Liver (tissue), 9 donors: ENCODE data around the gene NFATC1. TPM values are rescaled to one million over a fixed set of nuclear protein-coding genes. Genes with fewer than 3 reads are reported as not detected.

Experiments used
- DNase-seq: peaks from one replicate; pipeline ENCODE4 v3.0.0-alpha.2; 2017; ENCODE audit warnings: low spot score
- H3K27ac ChIP-seq, 2 donors: one replicate each; pipeline ENCODE4 v1.7.0; 2013; ENCODE audit warnings: inconsistent platforms in 2 of 2, low read length in 2 of 2, control low read depth in 1 of 2, low read depth in 1 of 2, mild to moderate bottlenecking in 1 of 2
- H3K27me3 ChIP-seq, 4 donors: one replicate each; pipeline versions ENCODE4 v1.6.1 to v1.7.0; 2013; ENCODE audit warnings: low read length in 3 of 4, inconsistent platforms in 1 of 4, mild to moderate bottlenecking in 1 of 4, moderate library complexity in 1 of 4; ENCODE audit not compliant: control insufficient read depth in 4 of 4, insufficient read depth in 4 of 4
- H3K36me3 ChIP-seq, 4 donors: one replicate each; pipeline versions ENCODE4 v1.6.1 to v1.7.0; 2013; ENCODE audit warnings: low read length in 3 of 4, mild to moderate bottlenecking in 3 of 4, low read depth in 1 of 4, moderate library complexity in 1 of 4; ENCODE audit not compliant: control insufficient read depth in 4 of 4, insufficient read depth in 3 of 4
- H3K4me1 ChIP-seq, 4 donors: one replicate each; pipeline versions ENCODE4 v1.6.1 to v1.7.0; 2013; ENCODE audit warnings: low read length in 3 of 4, mild to moderate bottlenecking in 3 of 4, moderate library complexity in 1 of 4; ENCODE audit not compliant: control insufficient read depth in 4 of 4, insufficient read depth in 4 of 4
- H3K4me3 ChIP-seq, 3 donors: one replicate each; pipeline versions ENCODE4 v1.6.1 to v1.7.0; 2013; ENCODE audit warnings: low read length in 3 of 3, control low read depth in 1 of 3, low read depth in 1 of 3, mild to moderate bottlenecking in 1 of 3
- H3K9ac ChIP-seq, 2 donors: one replicate each; pipeline ENCODE4 v1.7.0; 2013; ENCODE audit warnings: low read length in 2 of 2, mild to moderate bottlenecking in 2 of 2, moderate library complexity in 2 of 2, control low read depth in 1 of 2, low read depth in 1 of 2
- H3K9me3 ChIP-seq, 4 donors: one replicate each; pipeline versions ENCODE4 v1.6.1 to v1.7.0; 2013; ENCODE audit warnings: low read length in 3 of 4; ENCODE audit not compliant: control insufficient read depth in 4 of 4
- CTCF ChIP-seq: fragments of 150-350 bp; IDR thresholded peaks from 2 replicates; pipeline ENCODE4 v1.5.1; 2017; ENCODE audit warnings: improper control_type of control experiment, low read depth, low read length; ENCODE audit not compliant: missing input control
- FOXA1 ChIP-seq: IDR thresholded peaks from 2 replicates; pipeline ENCODE4 v1.6.1; 2016; ENCODE audit warnings: antibody characterized with exemption
- FOXA2 ChIP-seq: IDR thresholded peaks from 2 replicates; pipeline ENCODE4 v1.6.1; 2016; ENCODE audit warnings: antibody characterized with exemption
- GABPA ChIP-seq, 2 donors: IDR thresholded peaks in 1 of 2; conservative IDR thresholded peaks in 1 of 2; 2 replicates each; pipeline ENCODE4 v1.6.1; 2016; ENCODE audit warnings: antibody characterized with exemption in 2 of 2, mild to moderate bottlenecking in 1 of 2, moderate library complexity in 1 of 2
- HNF4A ChIP-seq, 2 donors: conservative IDR thresholded peaks; 2 replicates each; pipeline ENCODE4 v1.6.1; 2016; ENCODE audit warnings: antibody characterized with exemption in 2 of 2, mild to moderate bottlenecking in 2 of 2
- JUND ChIP-seq, 2 donors: IDR thresholded peaks; 2 replicates each; pipeline ENCODE4 v1.6.1; 2016; ENCODE audit warnings: antibody characterized with exemption in 2 of 2
- NR2F2 ChIP-seq: IDR thresholded peaks from 2 replicates; pipeline ENCODE4 v1.6.1; 2016; ENCODE audit warnings: antibody characterized with exemption
- RAD21 ChIP-seq, 2 donors: IDR thresholded peaks; 2 replicates each; pipeline ENCODE4 v1.6.1; 2016; ENCODE audit warnings: antibody characterized with exemption in 2 of 2, mild to moderate bottlenecking in 2 of 2
- SP1 ChIP-seq: IDR thresholded peaks from 2 replicates; pipeline ENCODE4 v1.6.1; 2018; ENCODE audit warnings: antibody characterized with exemption, mild to moderate bottlenecking
- TAF1 ChIP-seq: conservative IDR thresholded peaks from 2 replicates; pipeline ENCODE4 v1.6.1; 2016; ENCODE audit warnings: antibody characterized with exemption, mild to moderate bottlenecking
- WGBS: extraction: QIAGEN DNeasy Blood & Tissue Kit; methylation state at CpG from one replicate; pipeline ENCODE4 v1.1.7; 2013; 5-methylcytosine and 5-hydroxymethylcytosine counted together
- polyA plus RNA-seq, 2 donors: library from polyadenylated mRNA; stranded (reverse) in 1 of 2; unstranded in 1 of 2; fragments of 200-250 nt in 1 of 2; fragments of >200 nt in 1 of 2; fragmentation: Nextera tagmentation in 1 of 2; extraction: Ambion mirVana in 1 of 2; gene quantifications; one replicate each; pipeline versions ENCODE4 v1.2.1 to v1.2.3, GENCODE V29; 2013 to 2015
- total RNA-seq, 2 donors: library from RNA; depleted of rRNA; stranded (reverse); fragments of >200 nt; gene quantifications; one replicate each; pipeline ENCODE4 v1.2.3, GENCODE V29; 2014
- TF ChIP-seq, protein P1 (sequence below): IDR thresholded peaks from 2 replicates; pipeline ENCODE4 v1.6.1; 2016; ENCODE audit warnings: antibody characterized with exemption, mild to moderate bottlenecking
- TF ChIP-seq, protein P2 (sequence below): IDR thresholded peaks from 2 replicates; pipeline ENCODE4 v1.6.1; 2016; ENCODE audit warnings: antibody characterized with exemption
- donor health status: healthy.
- donor health status: healthy.
- donor health status: healthy.
- donor health status: healthy.
- donor health status: healthy.

Gene NFATC1
- total and polyA plus RNA-seq, 4 donors, result 0.57 to 2.2 (median 1.3) TPM

GRCh38 chr18:79576686-79577351, 181.1 kb downstream of the NFATC1 start:
- Histone ChIP-seq H3K27ac (no peak overlapping the region), H3K36me3 (no peaks in the 10 kb centered on the region), H3K9ac (no peak overlapping the region), H3K4me1 (no peaks in the 10 kb centered on the region), H3K27me3 (no peaks in the 10 kb centered on the region), H3K9me3 (peaks cover 8 to 18% (median 13%) of the 10 kb centered on the region in 4 donors), H3K4me3 (no peak overlapping the region)
- TF ChIP-seq SP1, result no peak
- TF ChIP-seq, protein P1, sequence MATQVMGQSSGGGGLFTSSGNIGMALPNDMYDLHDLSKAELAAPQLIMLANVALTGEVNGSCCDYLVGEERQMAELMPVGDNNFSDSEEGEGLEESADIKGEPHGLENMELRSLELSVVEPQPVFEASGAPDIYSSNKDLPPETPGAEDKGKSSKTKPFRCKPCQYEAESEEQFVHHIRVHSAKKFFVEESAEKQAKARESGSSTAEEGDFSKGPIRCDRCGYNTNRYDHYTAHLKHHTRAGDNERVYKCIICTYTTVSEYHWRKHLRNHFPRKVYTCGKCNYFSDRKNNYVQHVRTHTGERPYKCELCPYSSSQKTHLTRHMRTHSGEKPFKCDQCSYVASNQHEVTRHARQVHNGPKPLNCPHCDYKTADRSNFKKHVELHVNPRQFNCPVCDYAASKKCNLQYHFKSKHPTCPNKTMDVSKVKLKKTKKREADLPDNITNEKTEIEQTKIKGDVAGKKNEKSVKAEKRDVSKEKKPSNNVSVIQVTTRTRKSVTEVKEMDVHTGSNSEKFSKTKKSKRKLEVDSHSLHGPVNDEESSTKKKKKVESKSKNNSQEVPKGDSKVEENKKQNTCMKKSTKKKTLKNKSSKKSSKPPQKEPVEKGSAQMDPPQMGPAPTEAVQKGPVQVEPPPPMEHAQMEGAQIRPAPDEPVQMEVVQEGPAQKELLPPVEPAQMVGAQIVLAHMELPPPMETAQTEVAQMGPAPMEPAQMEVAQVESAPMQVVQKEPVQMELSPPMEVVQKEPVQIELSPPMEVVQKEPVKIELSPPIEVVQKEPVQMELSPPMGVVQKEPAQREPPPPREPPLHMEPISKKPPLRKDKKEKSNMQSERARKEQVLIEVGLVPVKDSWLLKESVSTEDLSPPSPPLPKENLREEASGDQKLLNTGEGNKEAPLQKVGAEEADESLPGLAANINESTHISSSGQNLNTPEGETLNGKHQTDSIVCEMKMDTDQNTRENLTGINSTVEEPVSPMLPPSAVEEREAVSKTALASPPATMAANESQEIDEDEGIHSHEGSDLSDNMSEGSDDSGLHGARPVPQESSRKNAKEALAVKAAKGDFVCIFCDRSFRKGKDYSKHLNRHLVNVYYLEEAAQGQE, result no peak
- no peak for TF ChIP-seq RAD21 (IDR thresholded peaks at IDR 0.05)
- no peak for TF ChIP-seq CTCF
- TF ChIP-seq FOXA1, result no peak
- no peak for TF ChIP-seq NR2F2
- WGBS, result 77% methylated on average over 23 of the region's 23 CpGs
- no peak for DNase-seq

DNA sequence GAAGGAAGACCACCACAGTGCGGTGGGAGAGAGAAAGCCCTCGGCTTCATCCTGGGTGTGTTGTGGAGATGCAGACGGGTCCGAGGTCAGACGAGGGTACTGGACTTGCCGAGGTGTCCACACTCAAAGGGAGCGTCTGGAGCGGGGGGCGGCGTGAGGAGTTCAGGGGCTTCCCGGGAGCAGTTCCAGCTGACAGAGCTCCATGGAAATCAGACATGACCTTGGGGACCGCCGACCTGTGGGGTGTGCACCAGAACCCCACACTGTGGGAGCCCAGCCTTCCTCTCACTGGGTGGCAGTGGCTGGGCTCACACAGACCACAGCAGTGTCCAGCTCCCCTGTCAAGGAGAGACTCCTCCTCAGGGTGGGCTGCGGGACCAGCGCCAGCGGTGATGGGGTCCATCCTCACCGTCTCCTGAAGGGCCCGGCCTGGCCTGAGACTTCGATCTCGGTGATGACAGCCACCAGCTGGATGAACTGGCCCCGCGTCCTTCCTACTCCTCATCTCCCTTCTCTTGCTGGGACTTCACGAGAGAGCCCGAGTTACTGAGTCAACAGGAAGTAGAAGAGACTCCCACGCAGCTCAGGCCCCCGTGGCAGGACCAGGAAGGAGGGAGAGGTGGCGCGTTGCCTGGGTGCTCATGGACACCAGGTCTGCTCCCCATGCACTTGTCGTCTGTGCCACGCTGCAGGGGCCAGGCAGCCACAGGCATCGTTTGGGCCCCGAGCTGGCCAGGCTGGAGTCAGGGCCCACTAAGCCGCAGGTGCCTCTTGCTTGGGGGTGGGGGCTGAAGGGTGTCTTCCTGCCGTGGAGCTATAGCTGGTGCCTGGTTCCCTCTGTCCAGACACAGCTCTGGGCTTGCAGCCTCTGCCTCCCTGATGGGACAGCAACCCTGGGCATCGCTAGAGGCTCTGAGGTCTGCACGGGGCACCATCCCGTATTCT, 182.0 kb downstream of the NFATC1 start:
- Histone ChIP-seq H3K9ac (no peak overlapping the region), H3K27ac (no peak overlapping the region), H3K9me3 (peaks cover 8 to 13% (median 9%) of the 10 kb centered on the region in 4 donors), H3K4me1 (no peaks in the 10 kb centered on the region), H3K36me3 (no peaks in the 10 kb centered on the region), H3K4me3 (no peak overlapping the region), H3K27me3 (no peaks in the 10 kb centered on the region)
- 78% methylated on average over 37 of the region's 37 CpGs for WGBS
- TF ChIP-seq SP1, result no peak
- TF ChIP-seq JUND (IDR thresholded peaks at IDR 0.05), result no peak
- no peak for TF ChIP-seq TAF1
- TF ChIP-seq, protein P2, sequence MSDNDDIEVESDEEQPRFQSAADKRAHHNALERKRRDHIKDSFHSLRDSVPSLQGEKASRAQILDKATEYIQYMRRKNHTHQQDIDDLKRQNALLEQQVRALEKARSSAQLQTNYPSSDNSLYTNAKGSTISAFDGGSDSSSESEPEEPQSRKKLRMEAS, result no peak
- no peak for TF ChIP-seq GABPA (IDR thresholded peaks at IDR 0.05 in 1 of 2, conservative IDR thresholded peaks at IDR 0.05 in 1 of 2)
- no peak for TF ChIP-seq RAD21 (IDR thresholded peaks at IDR 0.05)
- TF ChIP-seq FOXA2, result no peak
- TF ChIP-seq, protein P1, result no peak
- no peak for TF ChIP-seq FOXA1
- no peak for TF ChIP-seq HNF4A (conservative IDR thresholded peaks at IDR 0.05)
- no peak for DNase-seq
